ENCODE data around the gene TRIM9. TPM values are rescaled to one million over a fixed set of nuclear protein-coding genes. Genes with fewer than 3 reads are reported as not detected.

The TRIM9 gene
- 2.8 TPM for polyA plus RNA-seq (ENCODE audit: insufficient read length)
- long read RNA-seq, donor 1, full-length matches to known transcripts, result 1 of 1 reads
- long read RNA-seq, donor 1, partial matches to known transcripts, result 0 of 1 reads
- long read RNA-seq, donor 1, other reads (novel, unspliced or antisense), result 0 of 1 reads
- long read RNA-seq, donor 2, result 0 reads
- long read RNA-seq, donor 3, result 0 reads
- long read RNA-seq, donor 4, result 0 reads
- long read RNA-seq, donor 5, result 0 reads
- long read RNA-seq, donor 6, full-length matches to known transcripts, result 1 of 1 reads
- long read RNA-seq, donor 6, partial matches to known transcripts, result 0 of 1 reads
- long read RNA-seq, donor 6, other reads (novel, unspliced or antisense), result 0 of 1 reads
- long read RNA-seq, donor 7, full-length matches to known transcripts, result 1 of 1 reads
- long read RNA-seq, donor 7, partial matches to known transcripts, result 0 of 1 reads
- long read RNA-seq, donor 7, other reads (novel, unspliced or antisense), result 0 of 1 reads
- long read RNA-seq, donor 8, result 0 reads

GRCh38 chr14:51094901-51095853 lies at the start of gene TRIM9:
Gene TRIM9 (minus strand): TSS chr14:51095105. CDS start chr14:51094939, 166 bp downstream.
- DNase-seq, result peak; percentile 96

DNA sequence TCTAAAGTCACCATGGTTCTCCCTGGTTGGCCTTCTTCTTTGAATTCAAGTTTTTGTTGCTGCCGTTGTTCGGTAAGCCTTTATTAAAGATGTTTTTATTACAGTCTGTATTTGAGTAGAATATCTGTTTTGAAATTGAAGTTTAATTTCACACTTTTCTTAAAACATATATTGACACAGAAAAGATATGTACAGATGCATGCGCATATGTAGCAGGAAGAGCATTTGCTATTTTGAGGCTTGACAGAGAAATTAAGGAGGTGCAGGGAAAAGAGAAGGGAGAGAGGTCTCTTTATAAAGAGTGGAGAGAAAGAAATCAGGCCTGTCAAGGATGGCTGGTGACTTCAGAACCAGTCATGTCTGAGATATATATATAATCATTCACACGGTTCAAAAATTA lies 46.0 kb upstream of the TRIM9 start:
- DNase-seq, result no peak

DNA sequence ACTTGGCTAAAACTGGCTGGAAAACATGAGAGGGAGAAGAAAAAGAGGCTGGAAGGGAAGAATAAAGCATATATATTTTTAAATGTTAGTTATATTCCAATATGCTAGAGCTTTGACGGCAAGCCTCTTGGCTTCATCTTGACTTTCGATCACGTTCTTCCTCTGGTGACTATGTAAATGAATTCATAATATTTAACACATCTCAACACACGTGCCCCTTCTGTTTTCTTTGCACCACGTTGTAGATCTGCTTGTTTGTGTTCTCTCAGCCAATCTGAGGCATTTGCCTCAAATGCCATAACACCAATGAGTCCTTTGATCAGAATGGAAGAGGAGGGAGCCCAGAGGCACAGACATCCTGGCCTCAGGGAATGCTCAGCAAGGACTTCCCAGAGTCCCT lies 45.4 kb upstream of the TRIM9 start:
- DNase-seq, result no peak

- DNase-seq, result peak; percentile 28
These were observed 44.3 kb upstream of the TRIM9 start for GRCh38 chr14:51139121-51139681.

GRCh38 chr14:51138404-51139103 lies 43.6 kb upstream of the TRIM9 start:
- DNase-seq, result no peak

GRCh38 chr14:51131516-51131915 lies 36.6 kb upstream of the TRIM9 start:
- DNase-seq, result no peak

- DNase-seq, result no peak
These were observed 34.2 kb upstream of the TRIM9 start for GRCh38 chr14:51129130-51129529.

- DNase-seq, result no peak
These were observed 29.1 kb upstream of the TRIM9 start for GRCh38 chr14:51124029-51124428.

GRCh38 chr14:51121096-51121495 lies 26.2 kb upstream of the TRIM9 start:
- no peak for DNase-seq

DNA sequence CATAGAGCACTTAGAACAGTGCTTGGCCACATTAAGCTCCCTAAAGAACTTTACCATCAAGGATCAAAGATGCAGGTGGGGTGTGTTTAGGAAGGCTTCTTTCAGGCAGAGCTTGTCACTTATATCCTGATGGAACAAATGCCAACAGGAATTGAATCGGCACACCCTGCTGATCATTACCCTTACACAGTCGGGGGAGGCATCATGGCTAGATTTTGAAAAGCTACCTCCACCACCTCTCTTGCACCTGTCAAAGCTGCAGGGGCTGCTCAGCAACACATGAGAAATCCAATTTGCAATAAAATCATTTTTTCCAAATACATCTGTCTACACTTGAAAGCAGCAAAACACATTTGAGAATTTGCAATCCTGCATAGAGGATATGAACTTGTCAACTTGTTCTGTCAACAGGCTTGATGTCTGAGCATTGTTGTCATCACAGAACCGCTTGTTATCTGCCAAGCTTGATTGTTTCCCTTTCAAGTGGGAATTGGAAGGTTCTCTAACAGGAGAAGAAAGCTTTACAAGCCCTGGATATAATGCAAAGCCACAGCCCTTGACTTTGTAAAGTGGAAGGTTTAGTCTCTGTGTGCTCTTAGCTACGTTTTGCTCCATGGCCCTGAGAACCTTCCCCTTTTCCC lies 24.6 kb upstream of the TRIM9 start:
- no peak for DNase-seq

- DNase-seq, result no peak
These were observed 24.1 kb upstream of the TRIM9 start for GRCh38 chr14:51118993-51119392.

DNA sequence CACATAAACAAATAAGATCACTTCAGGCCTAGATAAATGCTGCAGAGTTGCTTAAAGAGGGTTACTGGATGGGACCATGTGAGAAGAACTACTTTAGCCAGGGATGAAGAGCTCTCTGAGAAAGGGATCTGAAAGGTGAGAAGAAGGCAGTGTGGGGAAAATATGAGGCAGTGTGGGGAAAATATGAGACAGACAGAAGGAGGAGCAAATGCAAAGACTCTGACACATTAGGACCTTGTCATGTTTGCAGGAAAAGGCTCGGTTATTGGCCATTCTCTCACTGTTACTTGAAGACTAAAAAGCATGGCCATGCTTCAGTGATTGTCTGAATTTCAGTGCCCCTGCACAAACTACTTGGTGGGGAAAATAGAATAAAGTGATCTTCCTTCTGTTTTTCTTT lies 22.7 kb upstream of the TRIM9 start:
- no peak for DNase-seq

DNA sequence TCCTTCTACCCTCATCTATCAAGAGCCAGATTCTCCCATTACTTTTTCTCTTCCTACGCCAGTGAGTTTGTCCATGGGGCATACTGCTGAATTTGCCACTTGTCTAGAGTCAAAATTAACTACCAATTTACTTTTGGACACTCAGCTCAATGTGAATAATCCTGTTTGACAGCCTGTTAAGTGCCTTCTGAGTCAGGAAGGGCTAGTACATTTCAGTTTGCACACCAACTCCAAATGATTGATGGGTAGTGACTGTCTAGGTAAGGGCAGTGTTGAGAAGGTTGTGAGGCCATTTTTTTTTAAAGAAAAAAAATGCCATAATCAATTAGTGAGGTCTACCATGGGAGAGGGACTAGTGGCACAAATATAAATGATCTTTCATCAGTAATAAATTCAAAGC lies 21.8 kb upstream of the TRIM9 start:
- DNase-seq, result no peak

- DNase-seq, result no peak
These were observed 14.7 kb upstream of the TRIM9 start for GRCh38 chr14:51109651-51110050.

DNA sequence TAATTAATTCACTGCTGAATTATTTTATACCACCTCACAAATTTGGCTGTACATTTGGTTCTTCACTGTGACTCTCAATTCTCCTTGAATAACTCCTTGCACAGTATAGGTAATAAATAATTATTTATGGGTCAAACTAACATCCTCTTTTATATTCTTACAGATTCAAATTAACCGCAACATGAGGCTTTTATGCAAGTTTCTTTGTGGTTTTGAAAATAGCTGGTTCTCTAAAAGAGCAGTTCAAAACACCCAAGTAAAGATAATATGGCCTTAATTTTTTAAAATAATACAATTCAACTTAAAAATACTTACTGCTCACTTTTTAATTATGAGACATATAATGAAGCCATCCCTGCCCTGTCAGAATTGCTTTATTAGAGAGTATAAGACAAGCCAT lies 12.9 kb upstream of the TRIM9 start:
- DNase-seq, result no peak

DNA sequence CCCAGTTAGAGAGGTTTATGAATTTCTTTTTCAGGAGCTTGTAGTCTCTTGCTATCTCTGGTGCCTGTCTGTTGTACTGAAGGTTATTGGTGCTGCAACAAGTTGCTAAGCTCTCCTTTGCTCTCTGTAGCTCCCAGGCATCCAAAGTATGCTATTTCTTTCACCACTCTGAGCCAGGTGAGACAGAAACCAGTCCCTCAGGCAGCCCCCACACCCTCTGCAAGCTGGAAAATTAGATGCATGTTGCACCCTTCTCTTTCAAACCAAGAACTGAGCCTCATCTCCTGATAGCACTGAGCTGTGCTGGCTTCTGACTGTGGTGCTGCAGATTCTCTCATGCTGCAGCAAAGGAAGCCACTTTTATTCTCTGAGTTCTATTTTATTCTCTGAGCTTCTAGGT lies 9.6 kb upstream of the TRIM9 start:
- DNase-seq, result no peak

DNA sequence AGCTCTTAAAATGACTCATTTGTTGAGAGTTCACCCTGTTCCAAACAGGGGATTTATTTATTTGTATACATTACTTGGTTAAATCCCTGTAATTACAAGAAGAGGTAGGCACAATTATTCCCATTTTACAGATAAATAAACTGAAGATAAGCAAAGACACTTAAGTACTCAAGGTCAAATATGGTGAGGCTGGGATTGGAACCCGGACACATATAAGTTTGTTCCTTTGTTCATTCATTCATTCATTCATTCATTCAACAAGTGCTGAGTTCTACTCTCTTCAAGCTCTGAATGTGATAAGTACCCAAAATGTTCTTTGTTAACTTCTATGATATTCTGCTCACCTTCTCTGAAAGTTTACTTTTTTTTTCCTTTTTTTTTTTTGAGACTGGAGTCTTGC lies 2.4 kb upstream of the TRIM9 start:
- DNase-seq, result no peak

GRCh38 chr14:51096870-51097269 lies 2.0 kb upstream of the TRIM9 start:
- DNase-seq, result no peak

DNA sequence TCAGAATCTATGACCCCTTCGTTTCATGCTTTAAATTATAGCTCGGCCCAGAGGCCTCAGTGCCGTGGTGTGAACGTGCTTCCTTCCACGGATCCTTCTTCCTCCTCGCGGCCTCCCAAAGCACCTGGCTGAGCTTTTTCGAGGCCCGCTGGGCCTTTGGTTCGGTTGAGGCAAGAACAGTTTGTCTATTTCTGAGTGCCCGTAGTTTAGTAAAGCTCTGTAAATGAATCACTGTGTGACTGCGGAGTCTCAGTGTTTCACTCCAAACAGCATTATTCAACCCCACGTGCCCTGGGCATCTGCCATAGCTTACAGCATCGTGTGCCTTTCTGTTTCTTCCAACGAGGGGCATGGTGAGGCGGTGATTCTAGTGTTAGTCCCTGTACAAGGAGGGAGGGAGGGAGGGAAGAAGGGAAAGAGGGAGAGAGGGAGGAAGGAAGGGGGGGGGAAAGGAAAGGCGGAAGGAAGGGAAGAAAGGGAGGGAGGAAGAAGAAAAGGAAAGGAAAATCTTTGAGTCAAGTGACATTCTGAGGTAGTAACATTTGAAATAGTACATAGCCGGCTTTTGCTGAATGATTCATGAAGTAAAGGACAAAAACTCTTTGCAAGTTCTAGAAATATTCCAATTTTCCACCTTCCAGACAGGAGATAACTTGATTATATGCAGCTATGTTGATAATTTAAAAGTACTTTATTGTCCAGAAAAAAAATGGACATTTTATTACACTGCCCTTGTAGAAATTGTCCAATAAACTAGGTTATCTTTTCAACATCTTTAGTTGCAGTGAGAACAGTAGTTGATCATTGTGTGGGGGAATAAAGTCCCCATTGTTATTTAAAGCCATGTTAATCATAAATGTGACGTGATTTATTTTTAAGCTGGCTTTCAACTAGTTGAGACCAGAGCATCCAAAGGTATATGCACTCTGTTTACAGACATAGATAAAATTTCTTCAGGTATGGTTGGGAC lies 1.2 kb upstream of the TRIM9 start:
- DNase-seq, result no peak

GRCh38 chr14:51094282-51094821 lies 553 bp downstream of the TRIM9 start:
- no peak for DNase-seq
